SK-MEL-5 (cell line): Measurements from ENCODE around the gene PCLAF. TPM values are rescaled to one million over a fixed set of nuclear protein-coding genes. Genes with fewer than 3 reads are reported as not detected.
"Not testable (repeated sequence)": the region's sequence is repeated elsewhere in the genome, so short reads cannot be mapped to it uniquely, and the experiment has no call there.

Experiments used
- DNase-seq: peaks from one replicate; pipeline ENCODE4 v3.0.0-alpha.2; 2016; ENCODE audit warnings: low read depth, low spot score
- in situ Hi-C: cut with HindIII; loops from 2 replicates; pipeline ENCODE4 v1.10.0; 2016; ENCODE audit warnings: low sequenced_read_pairs, high pct_unique_total_duplicates, low pct_unique_long_range_greater_than_20kb
- small RNA-seq, 2 experiments: library from RNA; depleted of rRNA; stranded (forward); fragments of <200 nt; gene quantifications; one replicate each; pipeline ENCODE3, GENCODE V24; 2014
- total RNA-seq: library from RNA; depleted of rRNA; stranded (reverse); fragments of >200 nt; shearing (Covaris generic); gene quantifications from 2 replicates; pipeline ENCODE4 v1.2.3, GENCODE V29; 2014; rRNA removed

Gene PCLAF
- total RNA-seq, 1 experiment from 2014 or later, result 95.4 TPM

DNA sequence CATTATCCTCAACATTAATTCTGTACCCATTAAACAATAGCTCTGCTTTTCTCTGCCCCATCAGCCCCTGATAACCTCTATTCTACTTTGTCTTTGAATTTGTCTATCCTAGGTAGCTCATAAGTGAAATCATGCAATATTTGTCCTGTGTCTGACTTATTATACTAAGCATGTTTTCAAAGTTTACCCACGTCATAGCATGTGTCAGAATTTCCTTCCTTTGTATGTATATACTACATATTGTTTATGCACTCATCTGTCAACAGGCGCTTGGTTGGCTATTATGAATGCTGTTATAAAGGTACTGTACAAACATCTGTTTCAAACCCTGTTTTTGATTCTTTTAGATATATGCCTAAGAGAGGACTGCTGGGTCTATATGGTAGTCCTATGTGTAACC lies 43.5 kb downstream of the PCLAF start:
- no peak for DNase-seq
- in situ Hi-C loops, result no loop called here

DNA sequence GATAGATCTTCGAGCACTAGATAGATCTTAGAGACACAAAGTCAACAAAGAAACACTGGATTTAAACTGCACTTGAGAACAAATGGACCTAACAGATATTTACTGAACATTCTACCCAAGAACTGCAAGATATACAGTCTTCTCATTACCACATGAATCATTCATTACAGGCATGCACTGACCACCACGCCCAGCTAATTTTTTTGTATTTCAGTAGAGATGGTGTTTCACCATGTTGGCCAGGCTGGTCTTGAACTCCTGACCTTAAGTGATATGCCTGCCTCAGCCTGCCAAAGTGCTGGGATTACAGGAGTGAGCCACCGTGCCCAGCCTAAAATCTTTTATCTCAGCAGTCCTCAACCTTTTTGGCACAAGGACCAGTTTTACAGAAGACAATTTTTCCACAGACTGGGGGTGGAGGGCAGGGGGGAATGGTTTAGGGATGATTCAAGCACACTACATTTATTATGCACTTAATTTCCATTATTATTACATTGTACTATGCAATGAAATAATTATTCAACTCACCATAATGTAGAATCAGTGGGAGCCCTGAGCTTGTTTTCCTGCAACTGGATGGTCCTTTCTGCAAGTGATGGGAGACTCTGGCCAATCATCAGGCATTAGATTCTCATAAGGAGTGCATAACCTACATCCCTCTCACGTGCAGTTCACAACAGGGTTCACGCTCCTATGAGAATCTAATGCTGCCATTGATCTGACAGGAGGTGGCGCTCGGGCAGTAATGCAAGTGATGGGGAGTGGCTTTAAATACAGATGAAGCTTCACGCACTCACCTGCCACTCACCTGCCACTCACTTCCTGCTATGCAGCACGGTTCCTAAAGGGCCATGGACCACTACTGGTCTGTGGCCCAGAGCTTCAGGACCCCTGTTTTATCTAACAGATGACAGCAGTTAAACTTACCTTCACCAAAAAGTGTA lies 47.0 kb downstream of the PCLAF start:
- in situ Hi-C loops, result no loop called here
- no peak for DNase-seq

DNA sequence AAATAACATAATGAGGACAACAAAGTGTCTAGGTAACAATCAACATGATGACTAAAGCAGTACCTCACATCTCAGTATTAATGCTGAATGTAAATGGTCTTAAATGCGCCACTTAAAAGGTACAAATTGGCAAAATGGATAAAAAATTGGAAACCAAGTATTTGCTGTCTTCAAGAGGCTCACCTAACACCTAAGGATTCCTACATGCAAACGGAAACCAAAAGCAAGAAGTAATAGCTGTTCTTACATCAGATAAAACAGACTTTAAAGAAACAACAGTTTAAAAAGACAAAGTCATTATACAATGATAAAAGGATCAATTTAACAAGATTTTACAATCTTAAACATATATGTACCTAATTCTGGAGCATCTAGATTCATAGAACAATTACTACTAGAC lies 47.7 kb downstream of the PCLAF start:
- no peak for DNase-seq
- in situ Hi-C loops, result no loop called here

DNA sequence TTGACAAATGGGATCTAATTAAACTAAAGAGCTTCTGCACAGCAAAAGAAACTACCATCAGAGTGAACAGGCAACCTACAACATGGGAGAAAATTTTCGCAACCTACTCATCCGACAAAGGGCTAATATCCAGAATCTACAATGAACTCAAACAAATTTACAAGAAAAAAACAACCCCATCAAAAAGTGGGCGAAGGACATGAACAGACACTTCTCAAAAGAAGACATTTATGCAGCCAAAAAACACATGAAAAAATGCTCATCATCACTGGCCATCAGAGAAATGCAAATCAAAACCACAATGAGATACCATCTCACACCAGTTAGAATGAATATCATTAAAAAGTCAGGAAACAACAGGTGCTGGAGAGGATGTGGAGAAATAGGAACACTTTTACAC lies 49.6 kb downstream of the PCLAF start:
- in situ Hi-C loops, DNase-seq: not testable (repeated sequence)

DNA sequence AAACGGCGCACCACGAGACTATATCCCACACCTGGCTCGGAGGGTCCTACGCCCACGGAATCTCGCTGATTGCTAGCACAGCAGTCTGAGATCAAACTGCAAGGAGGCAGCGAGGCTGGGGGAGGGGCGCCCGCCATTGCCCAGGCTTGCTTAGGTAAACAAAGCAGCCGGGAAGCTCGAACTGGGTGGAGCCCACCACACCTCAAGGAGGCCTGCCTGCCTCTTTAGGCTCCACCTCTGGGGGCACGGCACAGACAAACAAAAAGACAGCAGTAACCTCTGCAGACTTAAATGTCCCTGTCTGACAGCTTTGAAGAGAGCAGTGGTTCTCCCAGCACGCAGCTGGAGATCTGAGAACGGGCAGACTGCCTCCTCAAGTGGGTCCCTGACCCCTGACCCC lies 54.3 kb downstream of the PCLAF start:
- DNase-seq, in situ Hi-C loops: not testable (repeated sequence)

DNA sequence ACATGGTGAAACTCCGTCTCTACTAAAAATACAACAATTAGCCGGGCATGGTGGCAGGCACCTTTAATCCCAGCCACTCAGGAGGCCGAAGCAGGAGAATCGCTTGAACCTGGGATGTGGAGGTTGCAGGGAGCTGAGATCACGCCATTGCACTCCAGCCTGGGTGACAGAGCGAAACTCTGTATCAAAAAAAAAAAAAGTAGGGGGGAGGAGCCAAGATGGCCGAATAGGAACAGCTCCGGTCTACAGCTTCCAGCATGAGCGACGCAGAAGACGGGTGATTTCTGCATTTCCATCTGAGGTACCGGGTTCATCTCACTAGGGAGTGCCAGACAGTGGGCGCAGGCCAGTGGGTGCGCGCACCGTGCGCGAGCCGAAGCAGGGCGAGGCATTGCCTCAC lies 54.8 kb downstream of the PCLAF start:
- in situ Hi-C loops, DNase-seq: not testable (repeated sequence)

DNA sequence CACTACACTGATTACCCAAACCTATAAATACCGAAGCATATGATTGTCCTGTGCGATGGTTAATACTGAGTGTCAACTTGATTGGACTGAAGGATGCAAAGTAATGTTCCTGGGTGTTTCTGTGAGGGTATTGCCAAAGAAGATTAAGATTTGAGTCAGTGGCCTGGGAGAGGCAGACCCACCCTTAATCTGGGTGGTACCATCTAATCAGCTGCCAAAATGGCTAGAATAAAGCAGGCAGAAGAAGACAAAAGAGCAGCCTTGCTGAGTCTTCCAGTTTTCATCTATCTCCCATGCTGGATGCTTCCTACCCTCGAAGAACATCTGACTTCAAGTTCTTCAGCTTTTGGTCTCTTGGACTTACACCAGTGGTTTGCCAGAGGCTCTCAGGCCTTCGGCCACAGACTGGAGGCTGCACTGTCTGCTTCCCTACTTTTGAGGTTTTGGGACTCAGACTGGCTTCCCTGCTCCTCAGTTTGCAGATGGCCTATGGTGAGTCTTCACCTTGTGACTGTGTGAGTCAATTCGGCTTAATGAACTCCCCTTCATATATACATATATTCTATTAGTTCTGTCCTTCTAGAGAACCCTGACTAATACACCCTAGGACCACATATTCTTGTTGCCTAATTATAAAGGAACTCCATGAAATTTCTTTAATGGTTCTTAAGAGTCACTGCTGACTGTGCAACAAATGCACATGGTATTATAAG lies 56.9 kb downstream of the PCLAF start:
- DNase-seq, result no peak
- in situ Hi-C loops, result no loop called here

DNA sequence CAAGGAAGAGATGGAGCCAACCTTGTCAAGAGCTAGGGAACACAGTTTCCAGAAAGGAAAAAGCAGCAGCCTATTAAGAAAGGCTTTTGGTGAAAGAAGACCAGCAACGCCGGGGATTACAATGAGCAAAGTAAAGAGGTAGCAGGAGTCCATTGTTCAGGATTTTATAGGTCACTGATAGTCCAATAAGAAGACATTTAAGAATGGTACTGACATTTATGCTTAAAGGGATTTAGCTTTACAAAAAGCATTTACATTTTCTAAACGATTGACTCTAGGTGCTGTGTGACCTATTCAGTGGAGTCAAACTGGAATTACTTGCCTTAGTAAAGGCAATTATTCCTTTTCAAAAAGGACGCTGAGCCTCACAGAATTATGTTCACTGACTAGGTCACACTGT lies 66.0 kb downstream of the PCLAF start:
- no peak for DNase-seq
- in situ Hi-C loops, result no loop called here

DNA sequence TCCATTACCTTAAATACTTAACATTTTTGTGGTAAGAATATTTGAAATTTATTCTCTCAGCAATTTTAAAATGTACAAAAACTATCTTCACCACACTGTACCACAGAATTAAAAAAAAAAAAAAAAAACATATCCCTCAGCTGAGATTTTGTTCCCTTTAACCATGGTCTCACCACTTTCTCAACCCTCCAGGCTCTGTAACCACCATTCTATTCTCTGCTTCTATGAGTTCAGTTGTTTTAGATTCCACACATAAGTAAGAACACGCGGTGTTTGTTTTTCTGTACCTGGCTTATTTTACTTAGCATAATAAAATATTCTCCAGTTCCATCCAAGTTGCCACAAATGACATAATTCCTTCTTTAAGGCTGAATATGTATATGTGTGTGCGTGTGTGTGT lies 66.8 kb downstream of the PCLAF start:
- in situ Hi-C loops, result no loop called here
- DNase-seq, result no peak

Small RNA genes within 50 kb of the gene (small RNA-seq; reads per million reads assigned to genes)
- gene RF00554, result 0 reads per million in 2 experiments

Other genes with a start within 250 kb of the PCLAF start
- gene SNX22, start 229.7 kb downstream of the PCLAF start, total RNA-seq, result 3.7 and 5.0 TPM in 2 replicates
- 1,210 and 1,292 TPM in 2 replicates for gene PPIB, start 218.4 kb downstream of the PCLAF start, total RNA-seq
- gene CSNK1G1, start 25.3 kb downstream of the PCLAF start, total RNA-seq, result 14.9 and 18.5 TPM in 2 replicates
- 12.9 and 13.5 TPM in 2 replicates for gene TRIP4, start 6.4 kb upstream of the PCLAF start, total RNA-seq
- gene ZNF609, start 79.1 kb upstream of the PCLAF start, total RNA-seq, result 12.9 and 15.1 TPM in 2 replicates